Hindlimb muscle (tissue), 1 donor: ENCODE data around the gene MELTF. TPM values are rescaled to one million over a fixed set of nuclear protein-coding genes. Genes with fewer than 3 reads are reported as not detected.

ENCODE experiments used
- DNase-seq: peaks from one replicate; pipeline ENCODE4 v3.0.0-alpha.2; 2013
- polyA plus RNA-seq: library from polyadenylated mRNA; unstranded; fragments of 120-200 nt; gene quantifications from one replicate; pipeline ENCODE4 v1.2.1, GENCODE V29; 2013; ENCODE audit not compliant: insufficient read length

Gene MELTF
- polyA plus RNA-seq, 1 donor: 11.2 TPM

DNA sequence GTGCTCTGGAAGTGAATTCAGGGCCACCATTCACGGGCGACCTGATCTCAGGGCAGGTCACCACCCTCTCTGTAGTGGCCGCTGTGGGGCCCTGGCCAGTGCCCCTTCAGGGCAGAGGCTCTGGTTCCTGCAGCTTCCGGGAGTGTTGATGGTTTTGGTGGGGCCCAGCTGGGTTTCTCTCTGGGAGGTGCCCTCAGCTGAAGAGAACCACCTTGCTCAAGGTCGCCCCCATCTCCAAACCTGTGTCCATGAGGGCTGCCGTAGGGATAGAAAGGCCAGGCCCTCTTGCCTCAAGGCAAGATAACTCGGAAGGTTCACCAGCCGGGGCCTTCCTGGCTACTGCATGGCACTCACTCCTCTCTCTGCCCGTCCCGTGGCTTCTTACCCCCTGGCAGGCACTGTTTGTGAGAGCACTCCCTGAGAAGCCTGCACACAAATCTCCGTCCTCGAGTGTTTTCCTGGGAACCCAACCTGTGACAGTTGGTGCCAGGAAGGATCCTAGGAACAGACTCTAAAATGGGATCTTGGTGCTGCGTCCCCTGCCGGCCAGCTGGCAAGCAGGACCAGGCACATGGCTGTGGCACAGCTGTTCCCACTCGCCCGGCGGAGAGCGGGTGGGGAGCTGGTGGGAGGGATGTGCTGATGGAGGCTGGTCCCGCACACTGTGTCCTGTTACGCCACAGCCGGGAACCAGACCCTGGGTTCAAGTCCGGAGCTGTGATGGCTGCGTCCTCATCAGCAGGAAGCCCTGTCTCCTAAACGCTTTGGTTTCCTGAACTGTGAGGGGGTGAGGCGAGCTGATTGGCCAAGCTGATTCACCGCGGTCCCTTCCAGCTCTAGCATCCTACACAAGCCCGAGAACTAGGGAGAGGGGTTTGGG, 37.8 kb downstream of the MELTF start:
- no peak for DNase-seq

DNA sequence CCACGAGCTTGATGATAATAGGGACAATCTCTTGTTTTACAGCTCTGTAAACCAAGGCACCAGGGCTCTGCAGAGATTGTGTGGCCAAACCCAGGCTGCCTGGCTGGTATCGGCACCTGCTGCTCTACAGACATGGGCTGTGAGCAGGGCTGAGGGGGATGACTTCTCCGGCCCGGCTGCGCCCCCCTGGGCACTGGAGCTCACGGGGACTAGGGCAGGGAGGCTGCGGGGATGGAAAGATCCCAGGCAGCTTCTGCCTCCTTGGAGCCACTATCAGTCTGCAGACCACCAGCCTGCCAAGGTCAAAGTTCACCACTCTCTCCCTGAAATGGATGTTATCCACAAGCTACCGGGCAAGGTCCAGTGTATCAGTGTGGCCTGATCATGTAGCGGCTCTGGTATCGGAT, 39.0 kb downstream of the MELTF start:
- no peak for DNase-seq

DNA sequence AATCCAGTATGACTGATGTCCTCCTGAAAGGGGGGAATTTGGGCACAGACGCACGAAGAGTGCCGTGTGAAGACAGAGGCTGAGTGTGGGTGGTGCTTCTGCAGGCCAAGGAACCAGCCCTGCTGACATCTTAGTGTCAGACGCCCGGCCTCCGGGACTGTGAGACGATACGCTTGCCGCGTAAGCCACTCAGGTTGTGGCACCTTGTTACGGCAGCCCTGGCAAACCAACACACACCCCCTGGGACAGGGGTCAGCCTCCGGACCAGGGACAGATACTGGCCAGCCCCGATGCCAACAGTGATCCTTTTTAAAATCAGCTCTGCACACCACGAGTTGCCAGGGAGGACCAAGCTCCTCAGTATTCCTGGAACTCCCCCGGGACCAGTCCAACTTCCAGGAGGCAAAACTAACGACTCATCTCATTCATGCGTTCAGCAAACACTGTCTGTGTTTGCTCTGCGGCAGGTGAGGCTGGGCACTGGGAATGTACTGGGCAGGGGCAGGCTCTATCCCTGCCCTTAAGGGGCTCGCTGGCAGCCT, 39.8 kb downstream of the MELTF start:
- no peak for DNase-seq

DNA sequence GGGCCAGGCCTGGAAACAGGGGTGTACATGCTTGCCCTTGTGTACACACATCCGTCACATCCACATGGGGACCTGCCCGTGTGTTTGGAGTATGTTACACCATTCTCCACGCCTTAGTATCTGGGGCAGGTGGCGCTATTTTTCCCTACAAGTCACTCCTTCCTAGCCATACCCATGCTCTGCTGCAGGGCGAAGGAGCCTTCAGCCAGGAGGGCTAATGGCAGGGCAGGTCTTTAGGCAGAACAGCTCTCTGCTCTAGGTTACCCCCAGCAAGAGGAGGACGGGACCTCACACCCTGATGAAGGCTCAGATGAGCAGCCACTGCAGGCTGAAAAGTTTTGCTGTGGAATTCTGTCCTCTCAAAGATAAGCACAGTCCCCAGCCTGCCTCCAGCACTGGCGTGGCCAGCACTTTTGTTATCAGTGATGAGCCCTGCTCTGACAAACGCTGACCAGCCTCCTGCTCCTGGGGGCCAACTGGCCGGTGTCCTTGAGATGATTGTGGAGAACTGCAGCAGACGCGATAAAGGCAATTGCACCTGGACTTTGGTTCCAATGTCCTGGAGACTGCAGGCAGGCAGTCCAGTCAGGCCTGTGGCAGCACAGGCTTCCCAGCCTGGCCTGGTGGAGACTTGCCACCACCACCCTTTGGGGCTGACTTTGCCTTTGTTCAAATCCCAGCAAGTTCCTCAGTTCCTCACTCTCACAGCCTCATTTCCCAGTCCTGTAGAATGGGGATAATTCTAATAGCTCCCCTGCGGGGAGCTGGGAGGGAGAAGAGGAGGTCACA, 41.2 kb downstream of the MELTF start:
- DNase-seq: no peak

DNA sequence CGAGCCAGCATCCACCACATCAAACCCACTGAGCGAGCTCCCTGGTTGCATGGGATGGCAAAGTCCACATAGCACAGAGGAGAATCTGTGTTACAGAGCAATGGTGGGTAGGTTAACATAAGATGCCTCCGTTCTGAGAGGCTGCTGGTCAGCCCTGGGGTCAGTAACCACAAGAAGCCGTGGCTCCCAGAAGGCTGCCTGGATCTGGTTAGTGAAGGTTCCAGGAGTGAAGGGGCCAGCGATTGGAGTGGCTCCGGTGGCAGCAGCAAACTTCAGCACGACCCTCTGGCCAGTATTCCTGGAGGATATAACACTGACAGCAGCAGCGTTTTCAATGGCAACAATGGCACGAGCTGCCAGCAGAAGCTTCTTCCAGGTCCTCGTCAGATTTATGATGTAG, 42.6 kb downstream of the MELTF start:
- no peak for DNase-seq

DNA sequence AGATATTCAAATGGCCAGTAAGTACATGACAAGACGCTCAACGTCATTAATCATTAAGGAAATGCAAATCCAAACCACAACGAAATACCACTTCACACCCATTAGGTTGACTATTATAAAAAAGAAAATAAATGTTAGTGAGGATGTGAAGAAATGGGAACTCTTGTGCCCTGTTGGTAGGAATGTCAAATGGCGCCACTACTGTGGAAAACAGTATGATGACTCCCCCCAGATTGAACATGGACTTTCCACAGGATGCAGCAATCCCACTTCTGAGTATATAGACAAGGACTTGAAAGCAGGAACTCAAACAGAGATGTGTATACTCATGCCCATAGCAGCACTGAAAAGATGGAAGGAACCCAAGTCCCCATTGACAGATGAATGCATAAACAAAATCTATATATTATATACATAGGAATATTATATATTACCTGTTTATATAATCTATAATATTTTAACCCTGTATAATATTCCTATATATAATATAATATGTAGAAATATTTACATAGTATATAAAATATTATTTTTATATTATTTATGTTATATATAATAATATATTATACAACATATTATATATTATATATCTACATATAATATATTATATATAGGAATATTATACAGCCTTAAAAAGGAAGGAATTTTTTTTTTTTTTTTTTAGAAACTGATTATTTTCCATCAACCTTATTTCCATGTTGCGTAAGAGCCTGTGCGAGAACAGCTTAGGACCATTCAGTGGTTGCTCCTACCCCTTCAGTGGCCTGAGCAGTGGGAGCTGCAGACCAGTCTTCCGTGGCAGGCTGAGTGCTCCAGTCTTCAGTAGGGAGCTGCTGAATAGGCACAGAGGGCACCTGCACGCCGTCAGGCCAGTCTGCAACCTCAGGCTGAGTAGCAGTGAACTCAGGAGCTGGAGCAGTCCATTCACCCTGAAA, 43.4 kb downstream of the MELTF start:
- no peak for DNase-seq

DNA sequence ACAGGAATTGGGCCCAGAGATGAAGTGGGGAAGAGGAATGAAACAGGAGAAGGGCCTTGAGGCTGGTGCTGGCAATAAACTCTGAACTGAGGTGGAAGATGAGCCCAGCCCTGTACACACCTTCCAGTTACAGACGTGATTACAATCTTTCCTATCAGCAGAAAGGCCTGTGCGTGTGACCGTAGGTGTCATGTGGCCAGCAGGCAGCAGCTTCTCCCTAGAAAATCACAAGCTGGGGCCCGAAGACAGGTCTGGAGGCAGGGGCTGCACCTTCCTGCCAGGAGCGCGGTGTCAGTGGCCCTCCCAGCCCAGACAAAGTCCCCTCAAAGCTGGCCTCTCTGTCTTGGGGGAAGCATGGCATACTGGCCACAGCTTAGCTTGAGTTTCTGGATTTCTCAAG, 44.3 kb downstream of the MELTF start:
- no peak for DNase-seq

DNA sequence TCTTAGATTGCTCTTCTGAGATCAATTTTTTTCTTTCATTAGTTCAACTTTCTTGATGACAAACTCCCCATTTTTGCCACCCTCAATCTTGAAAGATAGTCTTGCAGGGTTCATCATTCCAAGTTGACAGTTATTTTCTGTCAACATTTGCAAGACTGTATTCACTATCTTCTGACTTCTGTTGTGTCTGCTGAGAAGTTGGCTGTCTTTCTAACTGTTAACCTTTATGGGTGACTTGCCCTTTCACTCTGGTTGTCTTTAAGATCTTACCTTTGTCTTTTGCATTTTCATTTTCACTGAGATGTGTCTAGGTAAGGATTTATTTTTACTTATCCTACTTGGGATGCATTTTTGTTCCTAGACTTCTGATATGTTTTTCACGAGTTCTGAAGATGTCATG, 46.4 kb downstream of the MELTF start:
- no peak for DNase-seq

DNA sequence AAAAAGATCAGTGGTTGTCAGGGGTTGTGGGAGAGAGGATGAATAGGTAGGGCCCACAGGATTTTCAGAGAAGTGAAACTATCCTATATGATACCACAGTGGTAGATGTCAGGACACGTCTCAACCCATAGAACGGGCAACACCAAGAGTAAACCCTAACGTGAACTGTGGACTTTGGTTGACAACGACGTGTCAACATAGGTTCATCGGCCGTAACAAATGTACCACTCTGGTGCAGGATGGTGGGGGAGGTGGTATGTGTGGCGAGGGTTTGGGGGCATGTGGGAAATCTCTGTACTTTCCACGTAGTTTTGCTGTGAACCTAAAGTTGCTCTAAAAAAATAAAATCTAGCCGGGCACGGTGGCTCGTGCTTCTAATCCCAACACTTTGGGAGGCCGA, 48.0 kb downstream of the MELTF start:
- DNase-seq: no peak

DNA sequence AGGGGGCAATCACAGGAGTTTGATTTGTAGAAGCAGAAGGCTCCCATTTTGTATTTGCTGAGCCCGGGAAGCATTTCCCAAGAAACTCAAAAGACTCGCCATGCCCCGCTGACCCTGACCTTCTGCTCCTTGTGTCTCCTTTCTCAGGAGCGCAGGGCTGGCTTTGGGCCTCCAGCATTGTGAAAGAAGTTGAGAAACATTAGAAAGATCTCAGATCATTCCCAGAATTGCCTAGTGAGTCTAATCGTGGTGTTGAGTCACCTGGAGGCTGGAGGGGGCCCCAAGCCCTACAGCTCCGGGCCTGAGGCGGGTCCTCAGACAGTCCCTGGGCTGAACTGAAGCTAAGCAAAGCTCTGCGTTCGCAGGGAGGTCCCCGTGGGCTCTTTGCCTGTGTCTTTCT, 50.1 kb downstream of the MELTF start:
- DNase-seq: no peak

DNA sequence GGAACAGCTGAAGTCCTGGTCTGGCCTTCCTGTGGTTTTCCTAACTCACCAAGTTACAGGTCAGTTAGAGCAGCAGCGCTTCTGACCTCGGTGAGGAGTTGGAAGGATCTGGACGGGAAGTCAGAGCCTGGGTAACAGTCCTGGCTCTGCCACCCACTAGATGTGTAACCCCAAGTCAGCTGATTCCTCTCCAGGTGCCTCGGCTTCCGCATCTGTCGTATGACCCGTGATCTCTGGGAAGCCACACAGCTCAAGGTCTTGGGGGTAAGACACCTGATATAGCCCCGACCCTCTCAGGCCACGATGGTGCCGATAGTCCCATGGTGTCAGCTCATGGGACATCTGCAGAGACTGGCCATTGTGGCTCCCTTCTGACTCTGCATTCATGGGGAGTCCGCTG, 52.7 kb downstream of the MELTF start:
- DNase-seq: no peak

DNA sequence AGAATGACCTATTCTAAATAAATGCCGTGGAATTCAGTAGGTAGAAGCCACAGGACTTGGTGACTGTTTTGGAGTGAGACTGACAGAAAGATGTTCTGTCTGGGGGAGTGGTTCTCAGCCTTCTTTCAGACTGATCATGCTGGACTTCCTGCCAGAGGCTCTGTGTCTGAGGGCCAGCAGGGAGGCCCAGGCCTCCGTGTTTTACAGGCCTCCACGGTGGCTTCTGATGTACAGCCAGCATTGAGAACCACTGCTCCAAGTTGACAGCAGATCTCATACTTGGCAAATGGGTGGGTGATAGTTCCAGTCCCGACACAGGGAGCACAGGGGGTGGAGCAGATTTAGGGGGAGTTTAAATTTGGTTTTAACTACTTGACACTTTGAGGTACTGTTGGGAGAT, 54.3 kb downstream of the MELTF start:
- no peak for DNase-seq

DNA sequence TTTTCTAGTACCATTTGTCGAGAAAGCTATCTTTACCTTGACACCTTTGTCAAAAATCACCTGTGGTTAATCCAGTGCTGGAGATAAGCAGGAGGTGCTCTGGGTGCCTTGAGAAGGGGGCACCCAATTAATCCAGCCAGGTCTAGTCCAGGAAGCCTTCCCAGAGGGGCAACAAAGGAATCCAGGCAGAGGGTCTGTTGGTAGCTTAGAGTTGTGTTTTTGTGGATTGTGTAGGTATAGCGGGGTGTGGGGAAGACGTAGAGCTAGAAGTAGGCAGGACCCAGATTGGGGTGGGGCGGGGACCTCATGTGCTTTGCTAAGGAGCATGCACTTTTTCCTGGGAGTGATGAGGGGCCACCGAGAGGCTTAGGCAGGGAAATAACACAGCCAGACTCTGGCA, 55.0 kb downstream of the MELTF start:
- no peak for DNase-seq

DNA sequence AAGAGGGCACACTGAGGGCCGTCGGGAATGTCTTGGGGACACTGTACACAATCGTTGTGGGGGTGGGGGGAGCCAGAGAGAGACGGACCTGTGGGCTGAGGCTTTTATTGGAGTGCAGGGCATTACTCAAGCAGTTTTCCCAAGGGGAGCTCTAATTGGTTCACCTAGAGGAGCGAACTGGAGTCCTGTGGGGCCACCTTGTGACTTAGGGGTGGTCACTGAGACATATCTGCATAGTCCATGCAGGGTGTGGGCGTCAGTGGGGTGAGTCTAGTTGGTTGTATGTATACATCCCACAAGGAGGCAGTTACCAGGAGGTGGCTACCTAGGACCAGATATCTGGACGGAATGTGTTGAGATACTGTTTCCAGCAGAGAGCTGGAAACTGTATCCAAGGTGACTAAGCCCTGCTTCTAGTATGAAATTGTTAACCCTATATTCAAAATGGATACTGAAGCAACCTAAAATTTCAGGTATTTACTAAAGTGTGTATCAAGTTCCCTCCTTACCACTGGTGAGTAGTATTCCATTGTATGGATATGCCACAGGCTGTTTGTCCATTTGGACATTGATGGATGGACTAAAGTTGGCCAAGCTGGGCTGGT, 58.4 kb downstream of the MELTF start:
- DNase-seq: no peak

DNA sequence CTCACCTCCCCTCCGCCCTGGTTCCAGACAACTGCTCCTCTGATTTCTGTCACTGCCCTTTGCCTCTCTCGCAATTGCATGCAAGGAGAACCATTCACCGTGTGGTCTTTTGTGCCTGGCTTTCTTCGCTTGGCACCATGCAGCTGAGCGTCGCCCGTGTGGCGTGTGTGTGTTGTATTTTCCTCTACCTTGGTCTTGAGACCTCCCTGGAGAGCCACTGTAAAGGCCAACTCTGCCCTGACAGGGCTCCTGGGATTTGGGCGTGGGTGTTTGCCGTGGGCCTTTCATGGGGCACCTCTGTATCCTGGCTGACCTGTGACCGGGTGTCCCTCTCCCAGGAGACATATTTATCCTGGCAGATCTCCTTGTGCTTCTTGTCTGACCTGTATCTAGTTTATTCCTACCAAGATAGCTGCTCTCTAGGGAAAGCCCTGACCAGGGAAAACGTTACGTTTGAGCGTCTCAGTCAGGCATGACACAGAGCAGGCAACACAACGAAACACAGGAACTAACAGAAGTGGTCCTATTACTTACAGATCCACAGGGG, 59.0 kb downstream of the MELTF start:
- no peak for DNase-seq

DNA sequence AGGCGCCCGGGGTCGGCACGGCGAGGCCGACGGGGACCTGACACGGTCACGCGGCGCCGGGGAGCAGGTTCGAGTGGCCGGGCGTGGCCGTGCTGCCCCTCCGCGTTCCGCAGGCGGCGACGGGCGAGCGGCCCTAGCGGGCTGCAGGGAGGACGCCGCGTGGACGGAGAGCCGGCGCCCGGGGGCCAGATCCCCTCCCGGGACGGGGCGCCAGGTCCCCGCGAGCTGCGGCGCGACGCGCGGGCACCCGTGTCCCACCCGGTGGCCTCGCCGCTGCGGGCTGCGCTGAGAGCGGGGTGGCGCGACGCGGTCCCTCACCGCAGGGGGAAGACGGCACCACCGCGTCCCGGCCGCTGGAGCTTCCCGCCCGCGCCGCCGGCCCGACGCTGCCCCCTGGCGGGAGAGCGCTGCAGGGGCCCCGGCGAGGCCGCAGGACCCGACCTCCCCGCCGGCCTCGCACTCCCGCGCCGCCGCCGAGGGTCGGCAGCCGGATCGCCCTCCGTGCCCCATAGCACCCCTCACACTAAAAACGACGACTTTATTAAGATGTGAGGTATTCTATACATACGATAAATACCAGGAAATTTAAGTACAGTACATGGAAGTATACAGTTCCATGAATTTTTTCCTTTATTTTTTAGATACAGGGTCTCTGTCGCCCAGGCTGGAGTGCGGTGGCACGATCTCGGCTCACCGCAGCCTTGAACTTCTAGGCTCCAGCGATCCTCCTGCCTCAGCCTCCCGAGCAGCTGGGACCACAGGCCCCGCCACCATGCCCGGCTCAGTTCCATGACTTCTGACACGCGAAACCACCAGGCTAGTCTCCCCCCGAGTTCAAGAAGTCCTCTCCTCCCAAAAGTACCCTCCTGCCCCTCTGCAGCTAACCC, 59.7 kb downstream of the MELTF start:
- DNase-seq: peak; percentile 69

DNA sequence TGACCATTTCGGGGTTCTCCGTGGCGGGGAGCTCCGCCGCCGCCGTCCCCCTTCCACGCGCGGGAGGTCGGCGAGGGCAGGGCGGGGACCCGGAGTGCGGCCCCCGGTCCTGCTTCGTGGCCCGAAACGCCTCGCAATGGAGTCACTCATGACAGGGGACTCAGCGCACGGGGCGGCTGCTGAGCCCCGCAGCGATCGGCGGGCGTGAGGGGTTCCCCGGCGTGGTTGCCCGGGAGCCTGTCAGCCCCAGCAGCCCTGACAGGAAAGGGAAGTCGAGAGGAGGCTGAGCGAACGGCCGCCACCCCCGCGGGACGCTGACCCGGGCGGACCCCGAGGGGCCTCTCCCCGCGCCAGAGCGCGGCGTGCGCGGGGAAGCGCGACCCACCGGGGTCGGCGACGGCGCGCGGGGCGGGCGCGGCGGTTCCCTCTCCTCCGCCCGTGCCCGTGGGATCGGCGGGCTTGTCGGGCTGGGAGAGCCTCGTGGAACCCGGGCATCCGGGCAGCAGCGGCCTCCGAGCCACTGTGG, 60.4 kb downstream of the MELTF start:
- peak; percentile 19 for DNase-seq

DNA sequence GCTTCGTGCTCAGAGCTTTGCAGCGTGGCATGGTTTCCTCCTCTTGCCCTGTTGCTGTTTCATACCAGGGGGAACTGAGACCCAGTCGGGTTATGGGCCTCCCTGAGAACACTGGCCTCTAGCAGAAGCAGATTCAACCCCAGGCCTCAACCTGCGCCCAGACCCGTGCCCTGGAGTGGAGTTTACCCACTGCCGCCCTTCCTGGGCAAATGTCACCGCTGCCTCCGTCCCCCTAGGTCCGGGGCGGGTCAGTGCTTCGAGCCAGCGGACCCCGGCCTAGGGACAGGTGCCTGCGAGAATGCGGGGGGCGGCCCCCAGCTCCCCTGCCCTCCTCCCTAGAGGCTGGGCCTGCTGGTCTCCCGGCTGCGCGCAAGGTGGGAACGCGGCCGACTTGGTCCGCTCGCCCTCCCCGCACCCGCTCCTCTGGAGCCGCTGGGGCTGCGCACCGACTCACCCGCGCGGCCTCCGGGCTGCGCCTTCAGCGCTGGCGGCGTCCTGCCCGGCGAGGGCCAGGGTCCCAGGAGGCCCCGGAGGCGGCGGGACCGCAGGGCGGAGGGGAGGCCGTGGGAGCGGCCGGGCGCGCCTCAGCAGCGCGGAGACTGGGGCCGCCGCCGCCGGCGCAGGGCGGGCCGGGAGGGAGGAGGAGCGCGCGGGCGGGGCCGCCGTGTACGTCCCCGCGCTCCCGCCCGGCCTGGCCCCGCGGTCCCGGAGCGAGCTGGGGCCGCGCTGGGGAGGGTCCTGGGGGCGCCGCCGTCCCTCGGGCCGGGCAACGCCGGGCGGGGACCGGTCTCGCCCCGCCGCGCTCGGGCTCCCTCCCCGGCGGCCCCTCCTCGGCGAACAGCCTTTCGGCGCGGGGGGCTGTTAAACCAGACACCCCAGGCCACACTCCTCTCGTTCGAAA, 61.1 kb downstream of the MELTF start, which contains the start of gene PIGZ:
Gene PIGZ, minus strand, starts transcription at position 601 of the 901 bp plus-strand sequence. CDS start 16,802 bp downstream, outside the sequence.
- peak; percentile 41 for DNase-seq
